ENCODE measurements around the gene BRD9. TPM values are rescaled to one million over a fixed set of nuclear protein-coding genes. Genes with fewer than 3 reads are reported as not detected.

Gene BRD9
- total and polyA plus RNA-seq, 2 of the 13 experiments (the other 11 are each of a cell fraction or from before 2014, with no cell fraction given) = 5.2 to 22.9 TPM

- H3K4me3 ChIP-seq (replicated peaks in 1 of 3; ENCODE audit: insufficient read depth in 1 of 3, low read depth in 2 of 3, low read length in 3 of 3) = no peak overlapping the region
- 0 out of 2 replicates have a peak, but pooled peaks cover 3% of the 10 kb centered on the region for H4K20me1 ChIP-seq (ENCODE audit: insufficient read depth, low read length)
- DNase-seq (ENCODE audit: low spot score) = no peak
- FAIRE-seq = no peak
- no peak overlapping the region for H3K4me2 ChIP-seq (ENCODE audit: low read depth, low read length)
- WGBS (ENCODE audit: low lambda C conversion rate) = 72% methylated on average over 4 of the region's 9 CpGs
- no peaks in the 10 kb centered on the region for H3K9me3 ChIP-seq (ENCODE audit: low read length)
- POLR2A ChIA-PET = no interaction called here
- H3K27me3 ChIP-seq (ENCODE audit: control insufficient read depth in 1 of 2, insufficient read depth in 2 of 2, low read length in 2 of 2) = no peaks in the 10 kb centered on the region
- in situ Hi-C loops (cut with HindIII; ENCODE audit: extremely low pct_ligation_motif_present, low pct_unique_long_range_greater_than_20kb) (loop anchor here (10.0 kb wide), 1 partner anchor 243 kb away; no protein-coding TSS in a partner anchor), intact Hi-C loops (cut with micrococcal nuclease; ENCODE audit: unreplicated experiment) (loop anchor here (5.0 kb wide), 2 partner anchors 61 to 246 kb away; no protein-coding TSS in a partner anchor)
- H3K36me3 ChIP-seq (replicated peaks in 1 of 2; ENCODE audit: control insufficient read depth in 1 of 2, insufficient read depth in 2 of 2, low read length in 2 of 2) = peaks cover 0 to 12% of the 10 kb centered on the region in 2 experiments; a peak in 3 of 5 replicates
- H2AFZ ChIP-seq (ENCODE audit: low read length) = no peak overlapping the region
- ATAC-seq = no peak
- TF ChIP-seq MLLT10 (CRISPR knock-in tag; IDR thresholded peaks at IDR 0.05) (no peak), ZFYVE20 (CRISPR knock-in tag; IDR thresholded peaks at IDR 0.05; ENCODE audit: borderline replicate concordance, low read depth) (no peak), ZNF224 (CRISPR knock-in tag; IDR thresholded peaks at IDR 0.05) (no peak), SIX1 (CRISPR knock-in tag; IDR thresholded peaks at IDR 0.05; ENCODE audit: borderline replicate concordance) (no peak), PREB (CRISPR knock-in tag; IDR thresholded peaks at IDR 0.05) (no peak), ZNF737 (CRISPR knock-in tag; IDR thresholded peaks at IDR 0.05; ENCODE audit: borderline replicate concordance) (no peak), PLRG1 (conservative IDR thresholded peaks at IDR 0.05) (no peak)
- BruUV-seq (replicated peaks) = no TSS peak
- H3K9ac ChIP-seq (ENCODE audit: insufficient read depth, low read depth, low read length) = no peak overlapping the region
- H3K4me1 ChIP-seq (ENCODE audit: insufficient read depth, low read length) = peaks cover 23% of the 10 kb centered on the region
- H3K79me2 ChIP-seq (ENCODE audit: insufficient read depth, low read length) = no peaks in the 10 kb centered on the region
- CTCF ChIA-PET (ENCODE audit: low intra/inter-chr PET ratio, low total read pairs) = interaction anchor here (2.5 to 3.3 kb wide), 2 partner anchors 88 to 246 kb away, joined by 9 to 34 read pairs; partner anchors contain the start of gene NKD2
- no peak overlapping the region for H3K27ac ChIP-seq (ENCODE audit: extremely low read length, insufficient read depth, low read length)
Observed at GRCh38 chr5:921456-922435, 29.1 kb upstream of the BRD9 start.

All from HepG2 (cell line).